GM12878 (cell line): ENCODE measurements around the gene PTGES2. TPM values are rescaled to one million over a fixed set of nuclear protein-coding genes. Genes with fewer than 3 reads are reported as not detected.

Experiments
- ATAC-seq: fragments of 200-7000 bp; cut with Tn5 transposase; 3 replicates; pipeline ENCODE4 v1.9.1; 2020; ENCODE audit warnings: mild to moderate bottlenecking, moderate library complexity
- BruUV-seq: library from RNA; stranded (reverse); fragments of 400-500 nt; replicated peaks from 2 replicates; lab custom pipeline; 2021; lab: Mats Ljungman, UMichigan
- CTCF ChIA-PET: fragments of 300-600 bp; sonication (Branson Sonifier 250); formaldehyde crosslinking; extraction: SDS; loops from one replicate; lab custom pipeline; 2021; ENCODE audit warnings: inconsistent platforms; lab: Yijun Ruan, JAX
- POLR2A ChIA-PET: fragments of 350-600 bp; formaldehyde crosslinking; extraction: SDS; loops from one replicate; lab custom pipeline; 2021; ENCODE audit warnings: inconsistent platforms; lab: Charles Lee
- RAD21 ChIA-PET: fragments of 300-600 bp; sonication (Branson Sonifier 250); formaldehyde crosslinking; loops from one replicate; lab custom pipeline; 2023; ENCODE audit warnings: antibody characterized with exemption; ENCODE audit not compliant: unreplicated experiment; lab: Charles Lee
- SMC1A ChIA-PET: fragments of 300-600 bp; sonication (Branson Sonifier 250); formaldehyde crosslinking; loops from one replicate; lab custom pipeline; 2023; ENCODE audit not compliant: unreplicated experiment, uncharacterized antibody; lab: Charles Lee
- DNase-seq: peaks from one replicate; pipeline ENCODE4 v3.0.0-alpha.2; 2011; ENCODE audit warnings: low read depth, low spot score
- FAIRE-seq: peaks from 3 replicates; lab custom pipeline; 2011; peaks lifted over from hg19 to GRCh38; lab: Jason Lieb, UNC
- H2AFZ ChIP-seq: 2 replicates; pipeline ENCODE4 v1.6.0; 2011; ENCODE audit warnings: low read depth, low read length, control low read depth; ENCODE audit not compliant: control insufficient read depth
- H3K27ac ChIP-seq: 2 replicates; pipeline ENCODE4 v1.5.1; 2011; ENCODE audit warnings: control low read depth; ENCODE audit not compliant: control insufficient read depth, insufficient read depth
- H3K27me3 ChIP-seq, 2 experiments: replicated peaks in 1 of 2; 2 replicates each; pipeline versions ENCODE4 v1.6.0 to v1.6.1; 2011; ENCODE audit warnings: low read length in 1 of 2; ENCODE audit not compliant: control insufficient read depth in 2 of 2, insufficient read depth in 2 of 2
- H3K36me3 ChIP-seq, 2 experiments: 2 replicates each; pipeline ENCODE4 v1.5.1; 2011; ENCODE audit warnings: low read length in 1 of 2; ENCODE audit not compliant: control insufficient read depth in 2 of 2, insufficient read depth in 2 of 2
- H3K4me1 ChIP-seq: 2 replicates; pipeline ENCODE4 v1.6.1; 2011; ENCODE audit warnings: mild to moderate bottlenecking, low read length, moderate library complexity, mixed read lengths; ENCODE audit not compliant: control insufficient read depth, insufficient read depth
- H3K4me2 ChIP-seq: 2 replicates; pipeline ENCODE4 v1.6.0; 2011; ENCODE audit warnings: control low read depth; ENCODE audit not compliant: control insufficient read depth, insufficient read depth
- H3K4me3 ChIP-seq: fragments of 200-600 bp; sonication (generic); 2 replicates; pipeline ENCODE4 v1.5.1; 2016
- H3K79me2 ChIP-seq: 2 replicates; pipeline ENCODE4 v1.6.0; 2011; ENCODE audit warnings: low read length; ENCODE audit not compliant: control insufficient read depth, insufficient read depth
- H3K9ac ChIP-seq: 2 replicates; pipeline ENCODE4 v1.8.0; 2011; ENCODE audit warnings: low read length, control low read depth, mixed read lengths; ENCODE audit not compliant: control insufficient read depth, insufficient read depth
- H3K9me3 ChIP-seq: replicated peaks from 3 replicates; pipeline ENCODE4 v1.5.1; 2011; ENCODE audit warnings: mild to moderate bottlenecking, low read length; ENCODE audit not compliant: control insufficient read depth, insufficient read depth
- H4K20me1 ChIP-seq: 2 replicates; pipeline ENCODE4 v1.6.0; 2011; ENCODE audit not compliant: control insufficient read depth, insufficient read depth
- CBFB ChIP-seq: IDR thresholded peaks from 2 replicates; pipeline ENCODE4 v1.6.1; 2016; ENCODE audit warnings: antibody characterized with exemption, low read depth
- CTCF ChIP-seq, 3 experiments: IDR thresholded peaks in 2 of 3; conservative IDR thresholded peaks in 1 of 3; 2 replicates each; pipeline ENCODE4 v1.5.1; 2011; ENCODE audit warnings: low read depth in 3 of 3, low read length in 3 of 3, mild to moderate bottlenecking in 3 of 3, control low read depth in 2 of 3, moderate library complexity in 2 of 3, inconsistent platforms in 1 of 3, mixed read lengths in 1 of 3; ENCODE audit not compliant: control insufficient read depth in 2 of 3, insufficient read depth in 1 of 3; ENCODE audit errors: extremely low read depth in 1 of 3
- GATAD2B ChIP-seq: fragments of 450-650 bp; conservative IDR thresholded peaks from 2 replicates; pipeline ENCODE4 v1.6.1; 2017; ENCODE audit warnings: low read depth, mild to moderate bottlenecking, moderate library complexity
- NFIC ChIP-seq: IDR thresholded peaks from 2 replicates; pipeline ENCODE4 v1.6.1; 2012; ENCODE audit warnings: low read depth, mild to moderate bottlenecking, inconsistent platforms, low read length, moderate library complexity
- PAX5 ChIP-seq: IDR thresholded peaks from 2 replicates; pipeline ENCODE4 v1.6.1; 2011; ENCODE audit warnings: low read depth, low read length, borderline replicate concordance
- PAX8 ChIP-seq: fragments of 450-650 bp; IDR thresholded peaks from 2 replicates; pipeline ENCODE4 v1.6.1; 2017; ENCODE audit warnings: mild to moderate bottlenecking, moderate library complexity
- POLR2AphosphoS5 ChIP-seq: IDR thresholded peaks from 2 replicates; pipeline ENCODE4 v1.6.1; 2011; ENCODE audit warnings: mild to moderate bottlenecking, low read length, inconsistent platforms
- RFX5 ChIP-seq: IDR thresholded peaks from 2 replicates; pipeline ENCODE4 v1.6.1; 2011; ENCODE audit warnings: low read depth, low read length, improper control_type of control experiment
- SIX5 ChIP-seq: IDR thresholded peaks from 2 replicates; pipeline ENCODE4 v1.6.1; 2011; ENCODE audit warnings: mild to moderate bottlenecking, low read depth, low read length, moderate library complexity; ENCODE audit not compliant: severe bottlenecking
- WGBS: methylation state at CpG from one replicate; pipeline ENCODE4 v1.1.6; 2016; ENCODE audit warnings: low lambda C conversion rate; ENCODE audit not compliant: insufficient replicate concordance, insufficient coverage; ENCODE audit errors: missing lambda C conversion rate; 5-methylcytosine and 5-hydroxymethylcytosine counted together
- in situ Hi-C: fragments of 300-500 bp; cut with MboI; formaldehyde crosslinking; loops from 9 replicates; pipeline ENCODE4 v1.14.3; 2018; ENCODE audit warnings: mixed read lengths
- intact Hi-C: fragments of 100-400 bp; cut with micrococcal nuclease; formaldehyde crosslinking; loops from one replicate; pipeline ENCODE4 v1.14.2; 2022; ENCODE audit not compliant: unreplicated experiment
- polyA plus RNA-seq, 11 experiments: library from polyadenylated mRNA; depleted of rRNA in 4 of 11; unstranded in 6 of 11; stranded (reverse) in 5 of 11; fragments of >200 nt; fragmentation: Nextera tagmentation in 4 of 11; fragmentation: Illumina TruSeq in 1 of 11; extraction: Ambion mirVana in 4 of 11; extraction: Trizol in 1 of 11; gene quantifications; 1 replicate in 1 of 11; 2 replicates in 10 of 11; pipeline versions ENCODE4 v1.2.1 to v1.2.3, GENCODE V29; 2011 to 2016; ENCODE audit warnings: inconsistent platforms in 2 of 11, missing spikeins in 2 of 11, low read depth in 1 of 11
- total RNA-seq, 4 experiments: library from RNA; depleted of rRNA in 3 of 4; stranded (reverse); fragments of >200 nt in 3 of 4; fragmentation: Illumina TruSeq in 1 of 4; extraction: Trizol in 1 of 4; gene quantifications; 2 replicates each; pipeline versions ENCODE4 v1.2.1 to v1.2.3, GENCODE V29; 2013 to 2021
- TF ChIP-seq, protein P1 (sequence below): fragments of 450-650 bp; IDR thresholded peaks from 2 replicates; pipeline ENCODE4 v1.6.1; 2017; ENCODE audit warnings: low read depth, mild to moderate bottlenecking, moderate library complexity

The PTGES2 gene
- total and polyA plus RNA-seq, 10 of the 15 experiments (the other 5 are each of a cell fraction or from before 2014, with no cell fraction given): 2.1 to 141 (median 99.1) TPM

GRCh38 chr9:128169492-128169891, 42.0 kb upstream of the PTGES2 start (continued):
- TF ChIP-seq SIX5: no peak
- TF ChIP-seq CTCF (IDR thresholded peaks at IDR 0.05 in 2 of 3, conservative IDR thresholded peaks at IDR 0.05 in 1 of 3; ENCODE audit: control insufficient read depth in 2 of 3, extremely low read depth in 1 of 3, insufficient read depth in 1 of 3, low read depth in 3 of 3, low read length in 3 of 3): no peak
- TF ChIP-seq RFX5: no peak
- TF ChIP-seq GATAD2B: no peak
- TF ChIP-seq NFIC: no peak

DNA sequence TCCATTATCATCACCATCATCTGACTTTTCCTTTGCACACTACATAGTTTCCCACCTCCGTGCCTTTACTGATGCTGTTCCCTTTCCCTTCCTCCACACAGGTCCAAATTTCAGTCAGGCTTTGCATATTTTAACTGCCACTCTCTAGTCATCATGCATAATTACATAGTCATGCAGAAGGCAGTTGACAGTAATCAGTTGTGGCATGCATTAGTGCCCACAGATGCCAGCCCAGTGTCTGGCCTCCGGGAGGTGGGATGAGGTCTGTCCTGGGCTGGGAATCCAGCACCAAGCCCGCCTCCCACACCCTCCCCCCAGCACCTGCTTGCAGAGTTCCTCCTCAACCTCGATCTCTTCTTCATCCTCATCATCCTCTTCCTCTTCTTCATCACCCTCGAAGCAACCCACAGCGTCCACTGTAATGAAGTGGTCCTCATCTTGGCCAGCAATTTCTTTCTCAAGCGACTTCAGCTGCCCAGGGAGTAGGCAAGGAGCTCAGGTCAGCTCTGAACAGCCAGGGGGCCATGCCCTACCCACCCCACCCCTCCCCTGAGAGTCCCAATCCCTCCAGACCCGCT, 41.3 kb upstream of the PTGES2 start:
- Histone ChIP-seq H3K9me3 (no peaks in the 10 kb centered on the region), H3K4me3 (no peak overlapping the region), H4K20me1 (no peaks in the 10 kb centered on the region), H3K4me1 (no peaks in the 10 kb centered on the region), H3K9ac (no peak overlapping the region), H2AFZ (no peak overlapping the region), H3K79me2 (no peaks in the 10 kb centered on the region), H3K4me2 (no peak overlapping the region), H3K27me3 (no peaks in the 10 kb centered on the region), H3K36me3 (peaks cover 13 to 15% of the 10 kb centered on the region in 2 experiments; a peak in 3 of 4 replicates), H3K27ac (no peak overlapping the region)
- intact Hi-C loops: no loop called here
- ChIA-PET SMC1A (interaction anchor here (0.6 kb wide), 1 partner anchor 19 kb away, joined by 5 read pairs; no protein-coding TSS in a partner anchor), POLR2A (interaction anchor here (1.2 kb wide), 1 partner anchor 9 kb away, joined by 5 read pairs; the partner anchor contains the start of gene BBLN), CTCF (no interaction called here), RAD21 (no interaction called here)
- WGBS: 72% methylated on average over 8 of the region's 8 CpGs
- ATAC-seq (no peak), DNase-seq (no peak), FAIRE-seq (no peak)
- TSS peak; percentile 75 for BruUV-seq
- in situ Hi-C loops: no loop called here
- TF ChIP-seq, protein P1, sequence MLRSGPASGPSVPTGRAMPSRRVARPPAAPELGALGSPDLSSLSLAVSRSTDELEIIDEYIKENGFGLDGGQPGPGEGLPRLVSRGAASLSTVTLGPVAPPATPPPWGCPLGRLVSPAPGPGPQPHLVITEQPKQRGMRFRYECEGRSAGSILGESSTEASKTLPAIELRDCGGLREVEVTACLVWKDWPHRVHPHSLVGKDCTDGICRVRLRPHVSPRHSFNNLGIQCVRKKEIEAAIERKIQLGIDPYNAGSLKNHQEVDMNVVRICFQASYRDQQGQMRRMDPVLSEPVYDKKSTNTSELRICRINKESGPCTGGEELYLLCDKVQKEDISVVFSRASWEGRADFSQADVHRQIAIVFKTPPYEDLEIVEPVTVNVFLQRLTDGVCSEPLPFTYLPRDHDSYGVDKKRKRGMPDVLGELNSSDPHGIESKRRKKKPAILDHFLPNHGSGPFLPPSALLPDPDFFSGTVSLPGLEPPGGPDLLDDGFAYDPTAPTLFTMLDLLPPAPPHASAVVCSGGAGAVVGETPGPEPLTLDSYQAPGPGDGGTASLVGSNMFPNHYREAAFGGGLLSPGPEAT: no peak
- TF ChIP-seq PAX5: no peak
- TF ChIP-seq PAX8: no peak
- TF ChIP-seq POLR2AphosphoS5: no peak
- TF ChIP-seq RFX5: no peak
- no peak for TF ChIP-seq CBFB
